GM12891 (cell line): ENCODE results near the gene HSD17B2.

Source experiments
- POLR2A ChIP-seq: IDR thresholded peaks from 2 replicates; pipeline ENCODE4 v1.6.1; 2011; ENCODE audit warnings: low read depth, low read length, control low read depth
- POLR2AphosphoS5 ChIP-seq: IDR thresholded peaks from 2 replicates; pipeline ENCODE4 v1.6.1; 2011; ENCODE audit warnings: low read depth, low read length, control low read depth
- TAF1 ChIP-seq: IDR thresholded peaks from 2 replicates; pipeline ENCODE4 v1.6.1; 2011; ENCODE audit warnings: low read depth, low read length, control low read depth

DNA sequence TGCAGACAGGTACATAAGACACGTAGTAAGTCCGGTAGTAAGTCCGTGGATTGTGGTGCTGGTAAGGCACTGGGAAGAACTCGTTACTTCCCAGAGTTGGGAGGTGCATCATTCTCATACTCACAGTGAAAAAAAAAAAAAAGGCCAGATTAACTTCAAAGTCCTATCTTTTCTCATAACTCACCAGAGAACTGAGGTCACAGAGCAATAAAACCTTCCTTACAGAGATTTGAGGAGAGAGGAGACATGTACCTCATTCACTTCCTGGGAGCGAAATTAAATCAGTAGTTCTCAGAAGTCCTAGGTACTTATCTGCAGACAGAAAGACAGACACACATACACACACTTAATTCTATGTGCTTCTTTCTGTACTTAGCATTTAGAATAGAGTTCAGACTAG lies 112.5 kb downstream of the HSD17B2 start:
- TF ChIP-seq POLR2AphosphoS5 (no peak), POLR2A (no peak), TAF1 (no peak)
